DMS79 (cell line): ENCODE data around the gene IGFL2.
A peak's percentile ranks its signal among the peaks of the same experiment; 100 is the strongest.
"Not testable (repeated sequence)": the region's sequence is repeated elsewhere in the genome, so short reads cannot be mapped to it uniquely, and the experiment has no call there.

Experiments
- DNase-seq: peaks from one replicate; lab custom pipeline; 2025; lab: John Stamatoyannopoulos, UW

The IGFL2 gene

GRCh38 chr19:46147791-46148288, at the start of gene IGFL2:
Gene IGFL2 (plus strand): TSS chr19:46148238. CDS start chr19:46148279, 41 bp downstream.
- no peak for DNase-seq

DNA sequence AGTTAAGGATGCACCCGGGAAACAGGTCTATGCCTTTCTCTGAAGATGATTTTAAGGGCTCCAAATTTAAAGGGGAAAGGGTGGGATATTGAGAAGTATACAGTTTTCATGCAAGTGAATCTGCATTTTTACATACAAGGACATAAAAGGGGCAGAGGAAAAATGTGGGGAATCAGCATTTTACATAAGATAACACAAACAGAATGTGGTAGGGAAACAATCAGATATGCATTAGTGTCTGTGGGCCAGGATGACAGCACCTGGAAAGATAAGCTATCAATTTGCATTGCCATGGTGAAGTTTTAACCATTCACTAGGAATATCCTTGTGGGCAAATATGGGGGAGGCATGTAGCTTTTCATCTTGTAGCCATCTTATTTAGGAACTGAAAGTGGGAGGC, 47.7 kb upstream of the IGFL2 start:
- no peak for DNase-seq

GRCh38 chr19:46101293-46101692, 46.7 kb upstream of the IGFL2 start:
- DNase-seq: no peak

DNA sequence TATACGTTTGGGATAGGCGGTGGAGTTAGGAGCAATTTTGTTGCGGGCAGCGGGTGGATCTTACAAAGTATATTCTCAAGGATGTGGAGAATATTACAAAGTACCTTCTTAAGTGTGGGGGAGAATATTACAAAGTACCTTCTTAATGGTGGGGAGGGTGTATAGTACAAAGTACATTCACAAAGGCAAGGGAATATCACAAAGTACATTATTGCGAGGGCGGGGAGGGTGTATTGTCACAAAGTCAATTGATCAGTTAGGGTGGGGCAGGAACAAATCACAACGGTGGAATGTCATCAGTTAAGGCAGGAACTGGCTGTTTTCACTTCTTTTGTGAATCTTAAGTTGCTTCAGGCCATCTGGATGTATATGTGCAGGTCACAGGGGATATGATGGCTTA, 45.7 kb upstream of the IGFL2 start:
- DNase-seq: not testable (repeated sequence)

GRCh38 chr19:46107371-46107770, 40.7 kb upstream of the IGFL2 start:
- no peak for DNase-seq

- DNase-seq: no peak
These were observed 38.2 kb upstream of the IGFL2 start for GRCh38 chr19:46109876-46110275.

- no peak for DNase-seq
These were observed 36.7 kb upstream of the IGFL2 start for GRCh38 chr19:46111376-46111775.

DNA sequence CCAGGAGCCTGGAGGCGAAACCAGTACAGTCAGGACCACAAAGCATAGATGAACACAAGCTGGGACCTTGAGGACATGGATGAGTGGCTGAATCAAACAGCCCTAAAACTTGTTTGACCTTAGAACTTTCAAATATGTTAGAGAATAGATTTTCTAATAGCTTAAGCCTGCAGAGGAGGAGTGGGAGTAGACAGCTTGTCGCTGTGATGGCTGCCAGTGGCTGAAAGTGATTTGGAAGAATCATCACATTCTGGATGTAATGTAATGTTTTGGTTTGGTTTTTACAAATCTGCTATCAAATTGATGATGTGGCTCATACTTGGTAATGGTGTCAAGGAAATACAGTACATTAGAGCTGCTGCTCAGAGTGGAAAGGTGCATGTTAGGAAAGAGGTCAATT, 35.5 kb upstream of the IGFL2 start:
- no peak for DNase-seq

DNA sequence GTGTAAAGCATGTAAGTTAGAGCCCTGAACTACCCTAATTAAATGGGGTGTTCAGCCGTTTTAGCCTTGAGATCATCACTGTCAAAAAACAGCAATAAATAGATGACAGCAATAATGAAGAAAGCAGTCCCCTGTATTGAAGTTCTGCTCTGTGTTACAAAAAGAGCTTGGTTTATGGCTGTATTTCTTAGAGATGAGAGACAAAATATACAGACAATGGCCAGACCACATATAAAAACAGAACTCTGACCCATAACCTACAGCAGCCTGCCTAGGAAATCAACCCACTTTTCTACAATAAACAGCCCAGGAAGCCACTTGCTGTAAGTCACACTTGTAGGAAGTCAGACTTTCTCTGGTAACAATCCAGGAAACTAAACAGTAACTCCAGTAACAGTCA, 34.3 kb upstream of the IGFL2 start:
- DNase-seq: no peak

GRCh38 chr19:46115396-46116106, 32.5 kb upstream of the IGFL2 start:
- no peak for DNase-seq

- no peak for DNase-seq
These were observed 31.9 kb upstream of the IGFL2 start for GRCh38 chr19:46116121-46116520.

DNA sequence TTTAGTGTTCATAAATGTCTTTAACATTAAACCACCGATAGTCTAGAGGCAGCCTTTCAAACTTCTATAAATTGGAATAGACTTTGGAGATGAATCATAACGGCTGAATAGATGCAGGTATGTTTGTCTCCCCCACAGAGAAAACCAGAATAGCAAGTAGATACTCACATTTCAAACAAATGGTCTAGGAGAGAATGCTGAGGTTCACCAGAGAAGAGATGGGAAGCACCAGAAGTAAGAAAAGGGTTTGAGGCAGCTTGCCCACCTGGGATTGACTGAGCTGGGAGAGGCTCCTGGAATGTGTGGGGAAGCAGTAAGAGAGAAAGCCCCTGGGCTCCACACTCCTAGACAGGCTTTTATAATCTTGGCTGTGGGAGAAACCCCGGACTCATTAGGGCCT, 29.9 kb upstream of the IGFL2 start:
- no peak for DNase-seq

- DNase-seq: no peak
These were observed 23.4 kb upstream of the IGFL2 start, which contains the start of gene IGFL3 for GRCh38 chr19:46124638-46125115. Gene IGFL3 (minus strand): TSS chr19:46124688. CDS start chr19:46124649, 39 bp downstream.

- DNase-seq: no peak
These were observed 22.6 kb upstream of the IGFL2 start for GRCh38 chr19:46125447-46125846.

DNA sequence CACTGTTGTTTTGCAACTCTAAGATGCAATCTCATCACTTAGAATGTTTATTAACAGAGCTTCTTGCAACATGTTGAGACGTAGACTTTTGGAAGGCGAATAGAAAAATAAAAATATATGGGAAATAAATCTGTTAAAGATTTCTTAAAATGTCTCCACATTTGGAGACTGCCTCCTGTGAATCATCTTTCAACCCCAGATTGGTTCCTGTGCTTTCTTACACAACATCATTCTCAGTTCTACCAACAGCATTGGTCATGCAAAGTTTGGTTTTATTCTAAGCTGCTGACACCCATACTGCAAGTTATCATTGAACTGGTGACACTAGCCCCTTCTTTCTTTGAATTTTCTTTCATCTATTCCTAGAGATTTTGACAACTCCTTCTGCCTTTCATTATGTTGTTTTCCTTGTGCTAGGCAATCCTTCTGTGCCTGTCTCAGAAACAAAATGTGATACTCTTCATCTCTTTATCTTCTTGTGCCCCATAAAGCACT, 21.9 kb upstream of the IGFL2 start:
- no peak for DNase-seq

- DNase-seq: no peak
These were observed 16.4 kb upstream of the IGFL2 start for GRCh38 chr19:46131485-46132143.

- no peak for DNase-seq
These were observed 15.4 kb upstream of the IGFL2 start for GRCh38 chr19:46132508-46133100.

GRCh38 chr19:46133101-46133627, 14.9 kb upstream of the IGFL2 start:
- DNase-seq: peak; percentile 82

DNA sequence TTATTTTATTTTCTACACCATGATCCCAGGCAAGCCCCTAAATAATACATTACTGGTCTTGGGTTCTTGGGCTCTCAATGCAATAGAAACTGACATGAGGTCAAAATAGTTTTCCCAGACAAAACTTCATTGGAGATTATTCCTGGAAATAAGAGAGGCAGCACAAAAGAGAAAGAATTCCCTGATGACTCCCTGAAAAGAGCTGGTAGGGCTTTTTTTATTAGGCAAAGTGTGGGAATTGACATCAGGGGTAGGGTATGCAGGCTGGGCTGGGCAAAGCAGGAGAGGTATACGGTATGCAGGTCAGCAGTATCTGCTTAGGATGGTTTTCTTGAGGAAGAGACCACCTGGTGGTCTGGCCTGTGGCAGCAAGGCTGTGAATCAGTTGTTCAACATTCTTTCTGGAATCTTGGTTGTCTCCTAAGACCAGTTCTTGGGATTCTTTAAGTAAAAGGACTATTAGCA, 14.2 kb upstream of the IGFL2 start:
- DNase-seq: no peak

DNA sequence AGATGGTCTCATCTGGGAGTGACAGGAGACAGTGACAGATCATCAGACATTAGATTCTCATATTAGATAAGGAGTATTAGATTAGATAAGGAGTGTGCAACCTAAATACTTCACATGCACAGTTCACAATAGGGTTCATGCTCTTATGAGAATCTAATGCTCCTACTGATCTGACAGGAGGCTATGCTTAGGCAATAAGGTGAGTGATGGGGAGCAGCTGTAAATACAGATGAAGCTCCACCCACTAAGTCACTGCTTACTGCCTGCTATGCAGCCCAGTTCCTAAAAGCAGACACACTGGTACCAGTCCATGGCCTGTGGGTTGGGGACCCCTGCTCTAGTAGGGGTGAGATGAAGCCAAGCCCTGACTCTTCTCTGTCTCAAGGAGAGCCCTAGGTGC, 13.5 kb upstream of the IGFL2 start:
- DNase-seq: no peak

GRCh38 chr19:46137915-46138473, 10.0 kb upstream of the IGFL2 start:
- no peak for DNase-seq

DNA sequence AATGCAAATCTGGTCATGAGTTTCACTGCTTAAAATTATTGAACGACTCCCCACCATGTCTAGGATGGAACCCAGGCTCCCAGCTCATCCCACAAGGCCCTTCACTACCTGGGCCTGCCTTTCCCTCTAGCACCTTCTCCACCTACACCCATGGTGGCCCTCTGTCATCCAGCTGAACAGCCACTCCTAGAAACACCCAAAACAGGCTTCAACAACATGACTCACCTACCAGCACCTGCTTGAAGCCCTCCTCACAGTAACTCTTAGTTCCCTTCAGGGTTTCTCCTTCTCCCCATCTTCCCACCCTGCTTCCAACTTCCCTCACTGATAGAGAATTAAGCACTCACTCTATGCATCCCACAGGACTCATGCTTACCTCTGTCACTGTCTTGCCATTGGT, 6.6 kb upstream of the IGFL2 start:
- no peak for DNase-seq
